Gastroesophageal sphincter (tissue), 4 donors: Measurements from ENCODE around the gene IPCEF1. TPM values are rescaled to one million over a fixed set of nuclear protein-coding genes. Genes with fewer than 3 reads are reported as not detected.

Experiments used
- ATAC-seq: fragments of 150-250 bp; one replicate; pipeline ENCODE4 v1.9.1; 2016; ENCODE audit warnings: mild to moderate bottlenecking, moderate library complexity
- H3K27ac ChIP-seq, 4 donors: fragments of 200-600 bp; sonication (generic) in 3 of 4; 1 replicate in 3 of 4; 2 replicates in 1 of 4; pipeline ENCODE4 v1.5.1; 2016 to 2019
- H3K27me3 ChIP-seq: fragments of 200-600 bp; sonication (generic); one replicate; pipeline ENCODE4 v1.5.1; 2019
- H3K36me3 ChIP-seq, 2 donors: fragments of 200-600 bp; sonication (generic); one replicate each; pipeline ENCODE4 v1.5.1; 2019; ENCODE audit warnings: control low read depth in 1 of 2
- H3K4me1 ChIP-seq, 3 donors: fragments of 200-600 bp; sonication (generic); 1 replicate in 2 of 3; 2 replicates in 1 of 3; pipeline ENCODE4 v1.5.1; 2016 to 2019; ENCODE audit warnings: control low read depth in 2 of 3
- H3K4me3 ChIP-seq, 2 donors: fragments of 200-600 bp; sonication (generic); one replicate each; pipeline ENCODE4 v1.5.1; 2019; ENCODE audit warnings: mild to moderate bottlenecking in 1 of 2, moderate library complexity in 1 of 2
- H3K9me3 ChIP-seq, 3 donors: fragments of 200-600 bp; sonication (generic); one replicate each; pipeline ENCODE4 v1.5.1; 2017 to 2019; ENCODE audit warnings: control low read depth in 2 of 3
- EP300 ChIP-seq: sonication (generic); formaldehyde crosslinking; IDR thresholded peaks from one replicate; pipeline ENCODE4 v1.6.1; 2017; ENCODE audit warnings: antibody characterized with exemption, mild to moderate bottlenecking
- POLR2A ChIP-seq, 2 donors: fragments of 450-650 bp; IDR thresholded peaks; one replicate each; pipeline ENCODE4 v1.6.1; 2017; ENCODE audit warnings: antibody characterized with exemption in 2 of 2, mild to moderate bottlenecking in 2 of 2, moderate library complexity in 1 of 2
- POLR2AphosphoS5 ChIP-seq: sonication (generic); formaldehyde crosslinking; IDR thresholded peaks from one replicate; pipeline ENCODE4 v1.6.1; 2017; ENCODE audit warnings: antibody characterized with exemption
- WGBS, 2 donors: methylation state at CpG; one replicate each; pipeline ENCODE4 v1.1.5; 2018; ENCODE audit warnings: low coverage in 1 of 2; 5-methylcytosine and 5-hydroxymethylcytosine counted together
- total RNA-seq, 4 donors: library from RNA; depleted of rRNA; stranded (reverse); fragments of >200 nt; gene quantifications; one replicate each; pipeline ENCODE4 v1.1.0, GENCODE V29; 2016
- TF ChIP-seq, protein P1 (sequence below), 4 experiments: fragments of 200-600 bp in 2 of 4; fragments of 450-650 bp in 2 of 4; sonication (generic) in 1 of 4; IDR thresholded peaks; one replicate each; pipeline ENCODE4 v1.5.1; 2017 to 2019; ENCODE audit warnings: antibody characterized with exemption in 4 of 4, mild to moderate bottlenecking in 2 of 4, moderate library complexity in 2 of 4

IPCEF1 gene
- total RNA-seq, 4 donors from 2014 or later, result 0.27 to 7.3 (median 1.2) TPM

DNA sequence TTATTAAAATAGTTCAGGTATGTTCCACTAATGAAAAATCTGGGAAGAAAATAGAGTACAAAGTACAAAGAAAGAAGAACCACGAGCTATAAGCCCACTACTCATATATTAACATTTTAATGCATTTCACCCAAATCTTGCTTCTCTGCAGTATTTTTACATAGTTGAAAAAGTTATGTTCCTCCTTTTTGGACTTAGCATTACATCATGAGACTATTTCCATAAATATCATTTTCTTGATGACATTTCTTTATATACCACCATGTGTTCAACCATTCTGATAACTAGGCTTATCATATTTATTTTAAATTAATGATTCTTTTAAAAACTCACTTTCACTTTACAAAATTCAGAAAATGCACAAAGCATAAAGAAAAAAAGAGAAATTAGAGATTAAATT, 3.0 kb downstream of the IPCEF1 start:
- H3K9me3 ChIP-seq, result no peaks in the 10 kb centered on the region
- TF ChIP-seq, protein P1, sequence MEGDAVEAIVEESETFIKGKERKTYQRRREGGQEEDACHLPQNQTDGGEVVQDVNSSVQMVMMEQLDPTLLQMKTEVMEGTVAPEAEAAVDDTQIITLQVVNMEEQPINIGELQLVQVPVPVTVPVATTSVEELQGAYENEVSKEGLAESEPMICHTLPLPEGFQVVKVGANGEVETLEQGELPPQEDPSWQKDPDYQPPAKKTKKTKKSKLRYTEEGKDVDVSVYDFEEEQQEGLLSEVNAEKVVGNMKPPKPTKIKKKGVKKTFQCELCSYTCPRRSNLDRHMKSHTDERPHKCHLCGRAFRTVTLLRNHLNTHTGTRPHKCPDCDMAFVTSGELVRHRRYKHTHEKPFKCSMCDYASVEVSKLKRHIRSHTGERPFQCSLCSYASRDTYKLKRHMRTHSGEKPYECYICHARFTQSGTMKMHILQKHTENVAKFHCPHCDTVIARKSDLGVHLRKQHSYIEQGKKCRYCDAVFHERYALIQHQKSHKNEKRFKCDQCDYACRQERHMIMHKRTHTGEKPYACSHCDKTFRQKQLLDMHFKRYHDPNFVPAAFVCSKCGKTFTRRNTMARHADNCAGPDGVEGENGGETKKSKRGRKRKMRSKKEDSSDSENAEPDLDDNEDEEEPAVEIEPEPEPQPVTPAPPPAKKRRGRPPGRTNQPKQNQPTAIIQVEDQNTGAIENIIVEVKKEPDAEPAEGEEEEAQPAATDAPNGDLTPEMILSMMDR (IDR thresholded peaks at IDR 0.05), result no peak
- TF ChIP-seq EP300 (no peak), POLR2AphosphoS5 (no peak), POLR2A (IDR thresholded peaks at IDR 0.05) (no peak)
- WGBS, 2 donors, result 81 to 100% methylated on average over 1 of the region's 1 CpG
- H3K27me3 ChIP-seq, result no peaks in the 10 kb centered on the region
- no peak overlapping the region for H3K4me3 ChIP-seq
- no peaks in the 10 kb centered on the region for H3K36me3 ChIP-seq
- ATAC-seq, result no peak
- H3K27ac ChIP-seq, result no peak overlapping the region
- H3K4me1 ChIP-seq, result no peaks in the 10 kb centered on the region

- Histone ChIP-seq H3K4me3 (no peak overlapping the region), H3K27me3 (no peaks in the 10 kb centered on the region), H3K27ac (no peak overlapping the region), H3K9me3 (no peaks in the 10 kb centered on the region), H3K4me1 (no peaks in the 10 kb centered on the region), H3K36me3 (no peaks in the 10 kb centered on the region)
- ATAC-seq, result no peak
- 78 to 92% methylated on average over 4 to 15 of the region's 15 CpGs for WGBS, 2 donors
- TF ChIP-seq EP300 (no peak), POLR2AphosphoS5 (no peak), POLR2A (IDR thresholded peaks at IDR 0.05) (no peak)
- TF ChIP-seq, protein P1 (IDR thresholded peaks at IDR 0.05), result no peak
Measured at GRCh38 chr6:154352898-154353585, 3.6 kb downstream of the IPCEF1 start.

DNA sequence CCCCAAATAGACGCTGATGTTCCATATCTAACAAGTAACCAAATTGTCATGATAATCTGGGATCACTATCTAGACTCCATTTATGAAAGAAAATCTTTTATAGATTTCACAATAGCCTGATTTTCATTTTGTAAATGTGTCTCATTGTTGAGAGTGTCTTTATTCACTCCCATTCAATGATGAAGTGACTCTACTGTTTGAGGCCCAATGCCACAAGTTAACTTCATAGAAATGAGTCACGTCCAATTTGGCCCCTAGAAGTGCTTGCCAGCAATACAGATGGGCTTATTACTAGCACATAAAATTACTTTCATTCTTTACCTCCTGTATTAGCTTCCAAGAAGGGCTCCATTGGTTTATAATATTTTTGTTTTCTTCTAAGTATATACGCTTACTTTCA, 6.3 kb downstream of the IPCEF1 start:
- WGBS, 2 donors, result 74 to 80% methylated on average over 3 of the region's 3 CpGs
- no peaks in the 10 kb centered on the region for H3K9me3 ChIP-seq
- no peaks in the 10 kb centered on the region for H3K27me3 ChIP-seq
- no peak for ATAC-seq
- no peak overlapping the region for H3K27ac ChIP-seq
- H3K36me3 ChIP-seq, result no peaks in the 10 kb centered on the region
- no peaks in the 10 kb centered on the region for H3K4me1 ChIP-seq
- TF ChIP-seq POLR2AphosphoS5 (no peak), EP300 (no peak), POLR2A (IDR thresholded peaks at IDR 0.05) (no peak)
- TF ChIP-seq, protein P1 (IDR thresholded peaks at IDR 0.05), result no peak
- H3K4me3 ChIP-seq, result no peak overlapping the region

DNA sequence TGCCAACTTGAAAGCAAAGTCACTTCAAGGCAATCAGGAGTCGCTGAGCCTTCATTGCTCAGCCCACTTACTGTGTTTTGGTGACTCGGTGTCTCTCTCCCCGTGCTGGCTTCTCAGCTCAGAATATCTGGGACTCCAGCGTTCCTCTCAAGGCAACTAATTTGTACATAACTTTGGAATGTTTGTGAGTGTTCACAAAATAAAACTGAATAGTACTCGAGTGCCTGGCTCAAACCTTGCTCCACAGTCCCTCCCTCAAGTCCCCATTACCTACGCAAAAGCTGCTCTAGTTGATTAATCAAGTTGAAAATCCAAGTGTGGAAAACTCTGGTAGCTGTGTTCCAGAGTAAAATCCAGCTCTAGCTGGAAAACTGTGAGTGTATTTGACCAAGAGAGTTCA, 8.6 kb downstream of the IPCEF1 start:
- 80 to 100% methylated on average over 3 to 6 of the region's 6 CpGs for WGBS, 2 donors
- no peaks in the 10 kb centered on the region for H3K4me1 ChIP-seq
- H3K36me3 ChIP-seq, result no peaks in the 10 kb centered on the region
- no peak for ATAC-seq
- H3K27me3 ChIP-seq, result no peaks in the 10 kb centered on the region
- no peak overlapping the region for H3K27ac ChIP-seq
- H3K4me3 ChIP-seq, result no peak overlapping the region
- TF ChIP-seq, protein P1 (IDR thresholded peaks at IDR 0.05), result no peak
- TF ChIP-seq POLR2A (IDR thresholded peaks at IDR 0.05), result no peak
- no peak for TF ChIP-seq POLR2AphosphoS5
- TF ChIP-seq EP300, result no peak
- H3K9me3 ChIP-seq, result no peaks in the 10 kb centered on the region

DNA sequence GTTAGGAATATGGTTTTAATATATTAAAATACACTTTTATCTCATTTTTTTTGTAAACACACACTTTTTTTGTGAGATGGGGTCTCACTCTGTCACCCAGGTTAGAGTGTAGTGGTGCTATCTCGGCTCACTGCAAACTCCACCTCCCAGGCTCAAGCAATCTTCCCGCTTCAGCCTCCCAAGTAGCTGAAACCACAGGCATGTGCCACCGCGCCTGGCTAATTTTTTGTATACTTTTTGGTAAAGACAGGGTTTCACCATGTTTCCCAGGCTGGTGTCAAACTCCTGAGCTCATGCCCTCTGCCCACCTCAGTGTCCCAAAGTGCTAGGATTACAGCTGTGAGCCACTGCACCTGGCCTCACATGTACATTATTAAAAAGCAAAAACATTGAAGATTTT, 10.8 kb downstream of the IPCEF1 start:
- Histone ChIP-seq H3K4me3 (no peak overlapping the region), H3K27me3 (no peaks in the 10 kb centered on the region), H3K4me1 (no peaks in the 10 kb centered on the region), H3K36me3 (no peaks in the 10 kb centered on the region), H3K27ac (no peak overlapping the region), H3K9me3 (no peaks in the 10 kb centered on the region)
- 95 to 100% methylated on average over 4 of the region's 4 CpGs for WGBS, 2 donors
- no peak for ATAC-seq
- TF ChIP-seq, protein P1 (IDR thresholded peaks at IDR 0.05), result no peak
- TF ChIP-seq POLR2AphosphoS5, result no peak
- TF ChIP-seq POLR2A (IDR thresholded peaks at IDR 0.05), result no peak
- TF ChIP-seq EP300, result no peak
